A549 (cell line): ENCODE data around the gene ERMARD.

Source experiments
- EP300 ChIP-seq, 2 experiments: fragments of >200 bp; sonication (Bioruptor Twin); formaldehyde crosslinking; IDR thresholded peaks; 2 replicates in 1 of 2; 3 replicates in 1 of 2; pipeline ENCODE4 v1.6.1; 2016 to 2017
- JUNB ChIP-seq: fragments of >200 bp; sonication (Bioruptor Twin); formaldehyde crosslinking; IDR thresholded peaks from 2 replicates; pipeline ENCODE4 v1.6.1; 2016
- TF ChIP-seq, protein P1 (sequence below): fragments of >200 bp; sonication (Bioruptor Twin); formaldehyde crosslinking; IDR thresholded peaks from 3 replicates; pipeline ENCODE4 v1.5.1; 2016

DNA sequence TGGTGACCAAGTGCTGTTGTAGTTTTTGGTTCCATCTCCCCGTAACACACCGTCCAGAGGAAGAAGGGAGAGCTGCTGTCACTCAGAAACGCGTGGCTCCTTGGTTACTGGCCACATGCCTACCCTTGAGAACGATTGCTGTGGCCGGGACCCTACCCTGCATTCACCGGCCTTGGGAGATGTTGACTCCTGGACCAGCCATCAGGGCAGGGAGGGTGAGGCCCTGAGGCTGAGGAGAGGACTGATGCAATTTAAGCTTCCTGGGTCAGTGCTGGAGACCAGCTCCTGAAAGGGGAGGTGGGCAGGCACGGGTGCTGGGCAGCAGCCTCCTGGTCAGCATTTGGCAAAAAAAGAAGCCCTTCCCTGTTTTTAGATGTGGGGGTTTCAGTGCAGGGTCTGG is 31.5 kb downstream of the ERMARD start:
- TF ChIP-seq, protein P1, sequence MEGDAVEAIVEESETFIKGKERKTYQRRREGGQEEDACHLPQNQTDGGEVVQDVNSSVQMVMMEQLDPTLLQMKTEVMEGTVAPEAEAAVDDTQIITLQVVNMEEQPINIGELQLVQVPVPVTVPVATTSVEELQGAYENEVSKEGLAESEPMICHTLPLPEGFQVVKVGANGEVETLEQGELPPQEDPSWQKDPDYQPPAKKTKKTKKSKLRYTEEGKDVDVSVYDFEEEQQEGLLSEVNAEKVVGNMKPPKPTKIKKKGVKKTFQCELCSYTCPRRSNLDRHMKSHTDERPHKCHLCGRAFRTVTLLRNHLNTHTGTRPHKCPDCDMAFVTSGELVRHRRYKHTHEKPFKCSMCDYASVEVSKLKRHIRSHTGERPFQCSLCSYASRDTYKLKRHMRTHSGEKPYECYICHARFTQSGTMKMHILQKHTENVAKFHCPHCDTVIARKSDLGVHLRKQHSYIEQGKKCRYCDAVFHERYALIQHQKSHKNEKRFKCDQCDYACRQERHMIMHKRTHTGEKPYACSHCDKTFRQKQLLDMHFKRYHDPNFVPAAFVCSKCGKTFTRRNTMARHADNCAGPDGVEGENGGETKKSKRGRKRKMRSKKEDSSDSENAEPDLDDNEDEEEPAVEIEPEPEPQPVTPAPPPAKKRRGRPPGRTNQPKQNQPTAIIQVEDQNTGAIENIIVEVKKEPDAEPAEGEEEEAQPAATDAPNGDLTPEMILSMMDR, result no peak
- no peak for TF ChIP-seq EP300 (IDR thresholded peaks at IDR 0.05)
- TF ChIP-seq JUNB, result no peak
